Measurements from ENCODE around the gene SHPK.

DNA sequence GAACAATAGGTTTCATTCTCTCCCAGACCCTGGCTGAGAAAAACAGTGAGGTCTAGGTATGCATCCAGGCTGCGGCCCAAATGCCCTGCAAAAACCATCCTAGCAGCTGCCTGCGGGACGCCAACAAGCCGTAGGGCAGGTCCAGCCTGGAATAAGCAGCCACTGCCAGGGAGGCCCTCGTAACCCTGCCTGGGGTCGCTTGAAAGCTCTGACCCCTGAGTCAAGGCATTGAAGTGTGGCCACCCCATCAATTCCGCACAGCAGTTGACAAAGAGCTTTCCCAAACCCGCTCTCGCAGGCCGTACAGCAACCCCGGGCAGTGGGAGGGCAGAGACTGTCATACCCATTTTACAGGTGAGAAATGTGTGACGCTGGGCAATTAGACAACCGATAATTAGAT lies 38.0 kb downstream of the SHPK start:
- TF ChIP-seq, protein P1, sequence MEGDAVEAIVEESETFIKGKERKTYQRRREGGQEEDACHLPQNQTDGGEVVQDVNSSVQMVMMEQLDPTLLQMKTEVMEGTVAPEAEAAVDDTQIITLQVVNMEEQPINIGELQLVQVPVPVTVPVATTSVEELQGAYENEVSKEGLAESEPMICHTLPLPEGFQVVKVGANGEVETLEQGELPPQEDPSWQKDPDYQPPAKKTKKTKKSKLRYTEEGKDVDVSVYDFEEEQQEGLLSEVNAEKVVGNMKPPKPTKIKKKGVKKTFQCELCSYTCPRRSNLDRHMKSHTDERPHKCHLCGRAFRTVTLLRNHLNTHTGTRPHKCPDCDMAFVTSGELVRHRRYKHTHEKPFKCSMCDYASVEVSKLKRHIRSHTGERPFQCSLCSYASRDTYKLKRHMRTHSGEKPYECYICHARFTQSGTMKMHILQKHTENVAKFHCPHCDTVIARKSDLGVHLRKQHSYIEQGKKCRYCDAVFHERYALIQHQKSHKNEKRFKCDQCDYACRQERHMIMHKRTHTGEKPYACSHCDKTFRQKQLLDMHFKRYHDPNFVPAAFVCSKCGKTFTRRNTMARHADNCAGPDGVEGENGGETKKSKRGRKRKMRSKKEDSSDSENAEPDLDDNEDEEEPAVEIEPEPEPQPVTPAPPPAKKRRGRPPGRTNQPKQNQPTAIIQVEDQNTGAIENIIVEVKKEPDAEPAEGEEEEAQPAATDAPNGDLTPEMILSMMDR (conservative IDR thresholded peaks at IDR 0.05; ENCODE audit: low read depth, low read length) = no peak
- no peak for TF ChIP-seq EZH2 (IDR thresholded peaks at IDR 0.05; ENCODE audit: borderline replicate concordance, low read depth, low read length, poor library complexity, severe bottlenecking)
